ENCODE results near the gene SGCD.
"Not testable (repeated sequence)": the region's sequence is repeated elsewhere in the genome, so short reads cannot be mapped to it uniquely, and the experiment has no call there.

Gene SGCD

DNA sequence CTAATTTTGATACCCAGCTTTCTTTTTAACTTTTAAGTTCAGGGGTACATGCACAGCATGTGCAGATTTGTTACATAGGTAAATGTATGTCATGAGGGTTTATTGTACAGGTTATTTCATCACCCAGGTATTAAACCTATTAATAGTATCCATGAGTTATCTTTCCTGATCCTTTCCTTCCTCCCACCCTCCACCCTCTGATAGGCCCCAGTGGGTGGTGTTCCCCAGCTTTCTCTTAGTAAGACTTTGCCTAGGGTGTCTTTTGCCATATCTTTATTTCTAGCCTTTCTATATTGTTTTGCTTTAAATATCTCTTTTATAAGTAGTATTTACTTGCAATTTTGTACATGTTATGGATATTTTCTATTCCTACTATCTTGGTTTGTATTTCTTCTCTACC lies 243.7 kb downstream of the SGCD start:
- no peak for DNase-seq (ENCODE audit: low spot score)

DNA sequence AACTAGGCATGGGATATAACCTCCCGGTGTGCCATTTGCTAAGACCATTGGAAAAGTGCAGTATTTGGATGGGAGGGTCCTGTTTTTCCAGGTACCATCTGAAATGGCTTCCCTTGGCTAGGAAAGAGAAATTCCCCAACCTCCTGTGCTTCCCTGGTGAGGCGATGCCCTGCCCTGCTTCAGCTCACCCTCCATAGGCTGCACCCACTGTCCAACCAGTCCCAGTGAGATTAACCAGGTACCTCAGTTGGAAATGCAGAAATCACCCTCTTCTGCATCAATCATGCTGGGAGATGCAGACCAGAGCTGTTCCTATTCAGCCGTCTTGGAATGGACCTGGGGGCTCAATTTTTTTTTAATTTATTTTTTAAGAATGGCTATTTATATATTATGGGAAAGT lies 254.8 kb downstream of the SGCD start:
- DNase-seq (ENCODE audit: low spot score): no peak

DNA sequence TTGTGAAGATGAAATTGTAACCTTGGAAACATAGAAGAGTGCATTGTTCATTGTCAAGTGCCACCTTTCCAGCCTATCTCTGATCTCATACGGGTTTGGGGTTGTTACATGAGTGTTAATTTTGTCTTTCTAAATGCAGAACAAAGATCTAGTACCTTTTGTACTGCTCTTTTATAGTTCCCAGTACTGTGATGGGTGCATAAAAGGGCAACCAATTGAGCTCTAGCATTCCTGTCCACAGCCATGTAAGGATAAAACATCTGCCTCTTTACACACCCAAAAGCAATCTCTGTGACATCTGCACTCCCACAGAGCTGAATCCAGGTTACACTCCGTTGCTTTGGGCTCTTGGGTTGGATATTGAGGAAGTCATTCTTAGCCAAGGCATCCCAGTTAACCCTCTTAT lies 255.2 kb downstream of the SGCD start:
- no peak for DNase-seq (ENCODE audit: low spot score)

DNA sequence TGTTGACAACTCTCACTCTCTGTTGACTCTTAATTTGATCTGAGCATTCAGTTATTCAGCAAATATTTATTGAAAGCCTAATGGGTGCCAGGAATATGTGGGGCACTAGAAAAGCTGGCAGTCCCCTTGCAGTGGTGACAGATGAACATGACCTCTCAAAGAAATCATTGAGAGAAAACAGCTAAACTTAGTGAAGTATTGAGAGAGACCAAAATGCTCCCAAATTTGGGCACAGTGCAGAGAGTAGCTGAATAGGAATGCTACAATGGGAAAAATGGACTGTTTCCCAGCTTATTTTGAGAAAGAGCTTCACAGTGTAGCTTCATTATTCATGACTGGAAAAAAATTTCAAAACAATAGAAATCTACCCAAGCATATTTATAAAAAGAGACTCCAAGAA lies 257.9 kb downstream of the SGCD start:
- peak; percentile 49 for DNase-seq (ENCODE audit: low spot score)

DNA sequence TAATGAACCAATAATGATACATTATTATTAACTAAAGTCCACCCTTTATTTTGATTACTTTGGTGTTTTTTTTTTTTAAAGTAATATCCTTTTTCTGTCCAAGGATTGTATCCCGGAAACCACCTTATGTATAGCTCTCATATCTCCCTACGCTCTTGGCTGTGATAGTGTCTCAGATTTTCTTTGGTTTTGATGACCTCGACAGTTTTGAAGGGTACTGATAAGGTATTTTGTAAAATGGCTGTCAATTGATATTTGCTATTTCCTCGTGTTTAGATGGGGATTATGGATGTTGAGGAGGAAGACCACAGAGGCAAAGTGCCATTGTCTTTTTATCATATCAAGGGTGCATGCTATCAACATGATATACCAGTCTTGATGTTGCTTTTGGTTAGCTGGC lies 259.0 kb downstream of the SGCD start:
- no peak for DNase-seq (ENCODE audit: low spot score)

DNA sequence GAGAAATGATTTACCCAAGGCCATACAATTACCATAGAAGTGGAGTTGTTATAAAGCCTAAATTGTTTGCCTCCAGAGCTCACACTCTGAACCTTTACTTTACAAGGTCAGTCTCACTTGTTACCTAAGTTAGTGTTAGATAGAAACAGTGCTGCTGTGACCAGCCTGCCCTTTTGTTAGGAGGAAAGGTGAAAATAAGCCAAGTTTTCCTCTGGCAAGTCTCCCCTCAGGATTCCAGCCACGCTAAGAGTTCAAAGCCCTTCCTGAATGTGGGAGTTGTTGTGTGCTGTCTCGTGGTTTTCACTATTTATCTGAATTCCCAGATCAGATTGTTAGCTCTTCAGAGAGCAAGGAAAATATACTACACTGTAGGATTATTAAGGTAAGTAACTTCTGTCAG lies 260.0 kb downstream of the SGCD start:
- DNase-seq (ENCODE audit: low spot score): no peak

DNA sequence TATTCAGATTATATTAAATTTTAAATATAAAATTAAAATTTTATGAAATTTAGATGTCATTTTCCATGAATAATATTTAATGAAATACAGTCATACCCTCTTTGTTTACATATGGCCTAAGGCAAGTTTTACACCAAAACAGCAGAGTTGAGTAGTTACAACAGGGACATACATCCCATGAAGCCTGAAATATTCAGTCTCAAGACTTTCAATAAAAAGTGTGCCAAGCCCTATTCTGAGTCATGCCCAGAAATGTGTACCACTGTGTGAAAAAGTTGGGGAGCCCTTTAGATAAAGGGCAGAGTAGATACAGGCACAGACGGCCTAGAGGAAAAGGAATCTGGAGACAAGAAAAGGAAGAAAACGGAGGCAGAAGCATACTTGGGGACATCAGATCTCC lies 261.3 kb downstream of the SGCD start:
- no peak for DNase-seq (ENCODE audit: low spot score)

DNA sequence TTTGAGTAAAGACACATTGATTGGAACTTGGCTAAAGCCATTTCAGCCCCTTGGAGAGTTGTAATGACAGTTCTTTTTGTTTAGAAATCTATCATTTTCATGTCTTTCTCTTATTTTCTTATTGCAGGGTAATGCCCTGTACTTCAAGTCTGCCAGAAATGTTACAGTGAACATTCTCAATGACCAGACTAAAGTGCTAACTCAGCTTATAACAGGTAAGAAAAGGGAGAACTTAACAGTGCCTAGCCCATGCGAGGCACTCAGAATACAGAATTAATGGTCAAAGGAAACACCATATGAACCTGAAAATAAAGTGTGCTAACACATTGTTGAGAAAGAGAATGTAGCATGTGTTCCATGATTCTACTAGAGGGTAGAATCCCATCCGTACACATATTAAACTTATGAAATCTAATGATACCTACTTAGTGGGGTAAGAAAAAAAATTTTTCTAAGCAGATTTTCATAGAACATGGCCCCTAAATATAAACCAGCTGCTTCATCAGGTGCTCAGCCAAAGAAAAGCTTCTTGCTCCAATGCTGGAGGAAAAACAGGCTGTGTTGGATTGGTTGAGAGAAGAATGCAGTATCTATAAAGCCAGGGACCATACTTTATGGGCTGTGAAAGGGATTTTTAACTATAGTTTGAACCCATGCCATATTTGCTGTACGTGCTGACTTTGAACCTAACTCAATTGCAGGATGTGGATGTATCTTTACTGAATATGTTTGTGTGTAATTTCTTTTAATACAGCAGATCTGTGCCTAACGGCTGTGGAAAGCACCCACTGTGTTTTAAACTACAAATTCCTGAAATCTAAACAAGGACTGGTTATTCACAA lies 262.4 kb downstream of the SGCD start:
- peak; percentile 26 for DNase-seq (ENCODE audit: low spot score)

DNA sequence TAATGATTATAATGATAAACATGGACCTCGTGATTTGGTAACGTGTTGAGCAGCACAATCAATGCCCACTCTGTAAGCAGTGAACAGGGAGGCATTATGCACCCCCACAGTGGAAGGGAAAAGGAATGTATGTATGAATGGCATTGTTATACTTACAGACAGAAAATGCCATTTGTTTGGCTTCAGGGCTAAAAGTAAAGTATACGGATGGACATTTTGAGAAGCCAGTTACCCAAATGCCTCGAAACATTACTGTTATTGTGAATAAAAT lies 262.9 kb downstream of the SGCD start:
- peak; percentile 89 for DNase-seq (ENCODE audit: low spot score)

DNA sequence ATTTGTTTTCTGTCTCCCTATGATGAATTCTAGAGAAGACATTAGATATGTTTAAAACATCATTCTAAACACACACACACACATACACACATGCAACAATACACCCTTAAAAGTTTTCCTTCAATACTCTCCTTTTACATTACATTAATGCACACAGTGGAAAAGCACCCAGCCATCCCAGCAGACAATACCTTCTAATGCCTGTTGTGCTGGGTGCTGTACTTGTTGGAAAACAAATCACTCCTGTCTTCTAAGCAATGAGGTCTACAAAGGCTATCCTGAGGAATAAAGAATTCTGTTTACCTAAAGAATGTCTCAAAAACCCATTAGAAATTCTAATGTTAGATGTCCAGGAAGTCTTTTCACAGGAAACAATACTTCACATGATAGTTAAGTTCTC lies 264.0 kb downstream of the SGCD start:
- no peak for DNase-seq (ENCODE audit: low spot score)

DNA sequence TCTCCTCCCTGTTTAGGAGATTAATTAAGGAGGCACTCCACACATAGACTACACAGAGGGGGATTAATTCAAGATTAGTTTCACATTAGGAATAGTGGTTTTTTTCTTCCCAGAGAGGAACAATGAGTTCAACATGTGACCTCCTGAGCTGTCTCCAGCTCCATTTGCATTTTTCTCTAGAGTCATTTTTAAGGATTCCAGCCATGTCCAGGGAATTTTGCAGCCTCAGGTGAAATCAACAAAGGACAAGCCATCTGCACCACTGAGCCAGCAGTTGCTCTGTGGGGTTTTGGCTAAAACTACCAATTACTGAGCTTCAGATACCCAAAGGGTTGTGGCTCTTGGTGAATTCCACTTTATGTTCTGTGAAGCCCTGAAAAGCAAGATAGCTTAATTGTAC lies 264.7 kb downstream of the SGCD start:
- no peak for DNase-seq (ENCODE audit: low spot score)

DNA sequence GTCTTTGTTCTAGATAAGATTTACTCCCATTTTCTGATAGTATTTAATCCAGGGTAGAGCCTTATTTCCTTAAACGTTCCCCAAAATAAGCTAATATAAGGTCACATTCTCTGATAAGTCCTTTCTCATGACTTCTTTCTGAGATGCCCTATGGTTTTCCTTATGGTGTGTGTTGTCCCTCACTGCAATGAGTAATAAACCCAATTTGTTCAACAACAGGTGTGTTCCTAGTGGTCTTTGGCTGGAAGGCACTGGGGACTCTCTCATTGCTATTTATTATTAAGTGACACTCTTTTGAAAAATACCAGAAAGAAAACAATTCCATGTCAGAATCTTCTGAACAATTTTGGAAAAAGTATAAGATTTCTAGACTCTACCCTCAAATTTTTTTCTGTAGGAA lies 266.6 kb downstream of the SGCD start:
- DNase-seq (ENCODE audit: low spot score): no peak

DNA sequence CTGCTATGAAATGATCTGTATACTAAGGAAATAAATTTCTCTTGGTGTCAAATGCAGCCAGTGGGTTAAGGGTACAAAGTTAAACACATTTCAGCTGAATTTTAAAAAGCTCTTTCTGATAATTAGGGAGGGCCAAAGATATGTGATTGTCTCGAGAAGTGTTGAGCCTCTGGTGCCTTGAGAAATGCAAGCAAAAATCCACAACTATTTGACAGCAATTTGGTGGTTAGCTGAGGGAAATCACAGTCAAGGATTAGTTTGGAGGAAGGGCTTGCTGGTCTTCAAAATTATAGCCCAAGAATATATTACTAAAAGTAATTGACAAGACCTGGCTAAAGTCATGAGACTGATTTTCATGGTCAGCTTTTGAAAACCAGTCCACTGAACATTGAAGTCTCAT lies 267.4 kb downstream of the SGCD start:
- no peak for DNase-seq (ENCODE audit: low spot score)

DNA sequence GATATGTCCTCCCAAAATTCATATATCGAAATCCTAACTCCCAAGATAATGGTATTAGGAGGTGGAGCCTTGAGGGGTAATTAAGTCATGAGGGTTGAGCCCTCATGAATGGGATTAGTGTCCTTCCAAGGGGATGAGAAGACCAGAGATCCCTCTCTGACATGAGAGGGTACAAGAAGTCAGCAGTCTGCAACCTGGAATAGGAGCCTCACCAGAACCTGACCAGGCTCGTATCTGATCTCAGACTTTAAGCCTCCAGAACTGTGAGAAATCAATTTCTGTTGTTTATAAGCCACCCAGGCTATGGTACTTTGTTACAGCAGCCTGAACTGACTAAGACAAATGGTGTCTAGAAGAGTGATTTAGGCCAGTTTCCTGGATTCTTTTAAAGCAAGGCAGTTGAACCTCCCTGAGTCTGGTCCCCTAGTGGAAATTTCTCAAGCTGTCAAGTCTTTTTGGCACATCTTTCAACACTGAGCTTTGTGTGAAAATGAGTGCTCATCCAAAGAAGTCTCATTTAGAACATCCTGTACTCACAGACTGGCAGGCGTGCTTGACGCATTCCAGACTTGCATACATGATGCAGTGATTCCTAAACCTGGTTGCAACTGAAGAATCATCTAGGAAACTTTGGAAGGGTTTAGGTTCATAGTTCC lies 268.3 kb downstream of the SGCD start:
- peak; percentile 34 for DNase-seq (ENCODE audit: low spot score)

DNA sequence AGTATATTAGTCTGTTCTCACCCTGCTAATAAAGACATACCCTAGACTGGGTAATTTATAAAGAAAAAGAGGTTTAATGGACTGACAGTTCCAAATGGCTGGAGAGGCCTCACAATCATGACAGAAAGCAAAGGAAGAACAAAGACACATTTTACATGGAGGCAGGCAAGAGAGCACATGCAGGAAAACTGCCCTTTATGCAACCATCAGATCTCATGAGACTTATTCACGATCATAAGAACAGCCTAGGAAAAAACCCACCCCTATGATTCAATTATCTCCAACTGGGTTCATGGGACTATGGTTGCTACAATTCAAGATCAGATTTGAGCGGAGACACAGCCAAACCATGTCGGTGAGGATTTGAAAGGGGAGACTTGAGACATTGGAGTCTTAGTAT lies 270.3 kb downstream of the SGCD start:
- no peak for DNase-seq (ENCODE audit: low spot score)

DNA sequence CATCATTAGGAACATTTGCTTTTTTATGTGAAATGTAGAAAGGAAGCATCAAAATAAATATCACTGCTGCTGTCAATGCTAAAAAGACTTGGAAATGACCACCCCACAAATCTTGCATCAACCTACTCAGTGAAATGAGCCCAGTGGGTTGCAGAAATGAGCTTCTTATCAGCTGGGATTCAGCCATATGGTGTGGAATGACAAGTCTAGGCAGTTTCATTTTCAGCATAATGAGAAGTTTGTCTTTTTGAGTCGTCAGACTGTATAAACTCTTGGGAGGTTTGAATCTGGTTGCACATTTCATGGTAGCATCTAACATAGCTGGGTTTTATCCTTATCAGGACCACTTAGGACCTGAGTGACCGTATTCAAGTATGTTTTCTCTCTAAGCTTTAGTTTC lies 272.0 kb downstream of the SGCD start:
- no peak for DNase-seq (ENCODE audit: low spot score)

DNA sequence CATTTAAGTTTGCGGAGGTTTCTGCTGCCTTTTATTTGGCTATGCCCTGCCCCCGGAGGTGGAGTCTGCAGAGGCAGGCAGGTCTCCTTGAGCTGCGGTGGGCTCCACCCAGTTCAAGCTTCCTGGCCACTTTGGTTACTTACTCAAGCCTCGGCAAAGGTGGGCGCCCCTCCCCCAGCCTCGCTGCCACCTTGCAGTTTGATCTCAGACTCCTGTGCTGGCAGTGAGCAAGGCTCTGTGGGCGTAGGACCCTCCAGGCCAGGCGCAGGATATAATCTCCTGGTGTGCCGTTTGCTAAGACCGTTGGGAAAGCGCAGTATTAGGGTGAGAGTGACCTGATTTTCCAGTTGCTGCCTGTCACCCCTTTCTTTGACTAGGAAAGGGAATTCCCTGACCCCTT lies 283.6 kb downstream of the SGCD start:
- DNase-seq (ENCODE audit: low spot score): not testable (repeated sequence)

DNA sequence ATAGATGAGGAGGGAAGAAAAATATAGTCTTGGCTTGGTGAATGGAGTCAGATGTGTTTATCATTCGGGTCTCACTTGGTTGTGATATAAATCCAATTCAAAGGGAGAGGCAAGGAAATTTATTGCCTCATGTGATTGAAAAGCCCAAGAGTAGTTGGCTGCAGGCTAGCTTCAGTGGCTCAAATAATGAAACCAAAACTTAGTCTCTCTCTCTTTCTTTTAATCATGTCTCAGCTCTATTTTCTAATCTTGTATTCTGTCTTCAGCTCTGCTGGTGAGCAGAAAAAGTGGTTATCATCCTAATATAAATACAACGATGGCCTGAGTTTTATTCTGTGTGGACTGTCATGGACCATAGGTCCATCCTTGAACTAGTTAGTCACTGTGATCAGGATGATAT lies 288.9 kb downstream of the SGCD start:
- no peak for DNase-seq (ENCODE audit: low spot score)

DNA sequence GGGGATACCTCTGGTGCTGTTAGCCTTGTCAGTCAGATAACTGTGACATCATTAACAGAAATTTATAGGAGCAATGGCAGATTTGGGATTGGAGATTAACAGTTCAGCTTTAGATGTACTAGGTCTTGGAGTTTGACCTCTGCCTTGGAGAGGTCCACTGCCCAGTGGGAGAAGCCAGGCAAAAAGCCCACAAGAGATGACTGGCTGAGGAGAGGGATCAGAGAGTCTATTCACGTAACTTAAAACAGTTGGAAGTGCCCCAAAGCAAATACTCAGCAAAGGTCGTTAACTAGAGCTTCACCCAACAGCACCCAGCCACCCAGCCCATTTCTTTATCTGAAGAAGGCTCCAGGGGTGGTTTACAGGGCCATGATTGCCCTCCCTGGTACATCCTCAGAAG lies 290.5 kb downstream of the SGCD start:
- DNase-seq (ENCODE audit: low spot score): no peak

DNA sequence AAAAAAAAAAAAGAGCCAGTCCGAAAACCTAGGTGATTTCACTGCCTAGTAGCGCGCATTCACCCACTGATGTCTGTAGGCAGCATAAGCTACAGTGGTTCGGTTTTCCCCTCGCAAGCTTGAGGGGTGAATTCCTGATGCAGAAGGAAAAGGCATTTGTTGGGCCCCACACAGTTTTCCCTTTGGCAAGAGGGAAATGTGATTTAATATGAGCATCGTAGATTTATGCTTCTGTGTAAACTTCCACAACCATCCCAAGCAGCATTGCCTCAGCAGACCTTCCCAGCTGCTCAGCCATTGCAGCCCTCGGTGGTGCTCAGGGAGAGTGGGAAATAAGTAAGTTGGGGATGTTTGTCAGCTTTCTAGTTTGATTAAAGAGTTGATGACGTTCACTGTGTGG lies 291.6 kb downstream of the SGCD start:
- no peak for DNase-seq (ENCODE audit: low spot score)

DNA sequence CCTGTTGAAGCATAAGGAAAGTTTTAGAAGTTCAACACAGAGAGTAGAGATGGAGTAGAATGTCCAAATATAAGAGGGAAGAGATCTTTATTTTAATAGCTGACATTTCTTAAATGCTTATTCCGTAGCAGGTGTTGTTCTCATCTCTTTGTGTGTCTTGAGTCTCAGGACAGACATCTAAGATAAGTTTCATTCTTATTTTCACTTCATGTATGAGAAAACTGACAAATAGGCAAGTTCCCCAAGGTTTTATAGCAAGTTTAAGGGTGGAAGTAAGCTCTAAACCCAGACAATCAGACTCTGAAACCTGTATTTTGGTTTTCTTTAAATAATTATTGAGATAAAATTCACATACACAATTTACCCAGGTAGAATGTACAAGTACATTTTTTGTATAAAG lies 294.8 kb downstream of the SGCD start:
- no peak for DNase-seq (ENCODE audit: low spot score)

DNA sequence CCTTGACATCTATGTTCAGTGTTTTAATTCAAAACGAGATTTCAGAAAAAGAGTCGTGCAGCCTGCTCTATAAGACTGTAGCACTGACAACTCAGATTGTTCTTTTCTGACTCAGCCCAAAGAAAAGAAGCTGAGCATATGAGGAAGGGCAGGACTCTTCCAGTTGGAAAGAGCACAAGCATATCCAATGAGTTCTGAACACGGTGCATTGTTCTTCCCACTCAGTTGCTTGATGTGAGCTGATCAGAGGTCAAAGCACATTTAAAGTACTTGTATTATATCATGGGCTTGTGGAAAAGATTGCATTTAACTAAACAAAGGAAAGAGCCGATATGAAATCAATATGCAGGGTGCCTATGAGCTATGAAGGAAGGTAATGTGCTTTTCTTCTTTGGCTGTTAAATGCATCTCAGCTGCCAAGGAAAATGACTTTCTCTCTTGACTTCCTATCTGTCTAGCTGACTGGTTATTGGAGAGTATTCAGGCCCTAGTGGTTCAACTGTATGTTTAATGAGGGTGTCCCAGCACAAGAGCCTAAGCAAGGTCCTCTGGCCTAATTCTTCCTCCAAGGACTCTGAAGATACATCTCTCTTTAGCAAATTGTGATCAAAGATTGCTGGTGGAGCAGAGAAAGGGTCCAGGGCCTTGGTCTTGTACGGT lies 296.5 kb downstream of the SGCD start:
- peak; percentile 33 for DNase-seq (ENCODE audit: low spot score)

DNA sequence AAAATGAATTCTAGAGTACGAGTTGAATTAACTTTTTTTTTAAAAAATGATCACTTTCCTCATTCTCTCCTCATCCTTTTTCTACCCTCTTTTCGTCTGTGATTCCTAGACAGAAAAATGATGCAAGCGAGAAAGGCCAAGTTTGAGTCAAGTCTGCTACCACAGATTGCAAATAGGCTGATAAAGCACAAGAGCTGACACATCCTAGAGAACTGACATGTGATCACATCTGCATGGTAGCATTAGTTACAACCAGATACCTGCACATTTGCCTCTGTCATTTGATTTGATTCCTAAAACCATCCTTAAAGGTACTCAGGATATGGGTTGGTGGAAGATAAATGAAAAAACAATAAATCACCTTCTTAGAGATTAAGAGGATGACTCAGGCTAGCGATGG lies 297.7 kb downstream of the SGCD start:
- no peak for DNase-seq (ENCODE audit: low spot score)

DNA sequence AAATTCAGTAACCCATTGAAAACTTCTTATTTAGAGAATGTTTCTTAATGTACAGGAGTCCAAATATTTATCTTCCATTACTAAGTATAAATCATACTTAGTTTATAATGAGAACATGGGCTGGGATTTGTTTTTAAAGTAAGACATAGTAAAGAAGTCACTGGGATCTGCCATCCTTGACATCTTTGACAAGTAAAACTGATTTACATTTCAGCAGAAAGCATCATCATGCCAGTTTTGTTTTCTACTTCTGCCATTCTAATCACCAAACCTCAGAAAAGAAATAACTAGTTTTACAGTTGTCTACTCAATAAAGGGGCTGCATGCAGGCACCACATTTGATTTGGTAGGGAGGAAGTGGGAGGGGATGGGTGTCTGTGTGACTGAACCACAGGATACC lies 301.5 kb downstream of the SGCD start:
- DNase-seq (ENCODE audit: low spot score): no peak

All from Ammon's horn (tissue), 1 donor.